WI38 (cell line): ENCODE measurements around the gene CDKN2AIPNL.

ENCODE experiments used
- H3K4me3 ChIP-seq: 2 replicates; pipeline ENCODE4 v1.5.1; 2011; ENCODE audit warnings: low read depth, mild to moderate bottlenecking, control low read depth, low read length
- TF ChIP-seq, protein P1 (sequence below): IDR thresholded peaks from 2 replicates; pipeline ENCODE4 v1.5.1; 2012; ENCODE audit warnings: low read depth, mild to moderate bottlenecking, control low read depth, low read length

CDKN2AIPNL gene

GRCh38 chr5:134446938-134447337 is 35.3 kb upstream of the CDKN2AIPNL start:
- no peak overlapping the region for H3K4me3 ChIP-seq
- TF ChIP-seq, protein P1, sequence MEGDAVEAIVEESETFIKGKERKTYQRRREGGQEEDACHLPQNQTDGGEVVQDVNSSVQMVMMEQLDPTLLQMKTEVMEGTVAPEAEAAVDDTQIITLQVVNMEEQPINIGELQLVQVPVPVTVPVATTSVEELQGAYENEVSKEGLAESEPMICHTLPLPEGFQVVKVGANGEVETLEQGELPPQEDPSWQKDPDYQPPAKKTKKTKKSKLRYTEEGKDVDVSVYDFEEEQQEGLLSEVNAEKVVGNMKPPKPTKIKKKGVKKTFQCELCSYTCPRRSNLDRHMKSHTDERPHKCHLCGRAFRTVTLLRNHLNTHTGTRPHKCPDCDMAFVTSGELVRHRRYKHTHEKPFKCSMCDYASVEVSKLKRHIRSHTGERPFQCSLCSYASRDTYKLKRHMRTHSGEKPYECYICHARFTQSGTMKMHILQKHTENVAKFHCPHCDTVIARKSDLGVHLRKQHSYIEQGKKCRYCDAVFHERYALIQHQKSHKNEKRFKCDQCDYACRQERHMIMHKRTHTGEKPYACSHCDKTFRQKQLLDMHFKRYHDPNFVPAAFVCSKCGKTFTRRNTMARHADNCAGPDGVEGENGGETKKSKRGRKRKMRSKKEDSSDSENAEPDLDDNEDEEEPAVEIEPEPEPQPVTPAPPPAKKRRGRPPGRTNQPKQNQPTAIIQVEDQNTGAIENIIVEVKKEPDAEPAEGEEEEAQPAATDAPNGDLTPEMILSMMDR, result no peak

GRCh38 chr5:134445856-134446818 is 34.5 kb upstream of the CDKN2AIPNL start:
- H3K4me3 ChIP-seq, result no peak overlapping the region
- TF ChIP-seq, protein P1, result no peak

GRCh38 chr5:134444941-134445471 is 33.3 kb upstream of the CDKN2AIPNL start:
- TF ChIP-seq, protein P1, result no peak
- no peak overlapping the region for H3K4me3 ChIP-seq

DNA sequence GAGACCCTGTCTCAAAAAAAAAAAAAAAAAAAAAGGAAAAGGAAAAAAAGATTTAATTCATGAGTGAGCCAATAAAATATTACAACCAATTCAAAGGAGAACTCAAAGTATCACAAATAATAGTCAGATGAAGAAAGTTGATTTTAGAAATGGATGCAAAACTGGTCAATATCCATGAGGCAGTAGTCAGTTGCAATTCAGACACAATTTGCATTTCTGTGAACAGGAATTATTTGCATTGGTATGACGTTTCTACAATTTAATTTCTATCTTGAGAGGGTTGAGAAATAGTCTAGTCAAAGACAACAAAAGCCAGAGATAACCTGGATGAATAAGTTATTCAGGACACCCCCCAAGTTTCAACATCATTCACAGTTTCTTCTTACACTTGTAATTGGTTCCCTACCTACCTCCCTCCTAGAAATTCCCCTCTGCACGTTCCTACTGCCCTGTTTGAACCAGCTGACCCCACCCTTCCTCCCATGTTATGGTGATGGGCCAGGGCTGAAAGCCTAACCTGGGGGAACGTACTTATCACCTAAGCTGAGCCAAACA is 28.6 kb upstream of the CDKN2AIPNL start:
- no peak overlapping the region for H3K4me3 ChIP-seq
- TF ChIP-seq, protein P1, result no peak

GRCh38 chr5:134439210-134439654 is 27.6 kb upstream of the CDKN2AIPNL start:
- TF ChIP-seq, protein P1, result no peak
- 0 out of 2 replicates have a peak overlapping the region, but pooled peaks have one; percentile 27 for H3K4me3 ChIP-seq

DNA sequence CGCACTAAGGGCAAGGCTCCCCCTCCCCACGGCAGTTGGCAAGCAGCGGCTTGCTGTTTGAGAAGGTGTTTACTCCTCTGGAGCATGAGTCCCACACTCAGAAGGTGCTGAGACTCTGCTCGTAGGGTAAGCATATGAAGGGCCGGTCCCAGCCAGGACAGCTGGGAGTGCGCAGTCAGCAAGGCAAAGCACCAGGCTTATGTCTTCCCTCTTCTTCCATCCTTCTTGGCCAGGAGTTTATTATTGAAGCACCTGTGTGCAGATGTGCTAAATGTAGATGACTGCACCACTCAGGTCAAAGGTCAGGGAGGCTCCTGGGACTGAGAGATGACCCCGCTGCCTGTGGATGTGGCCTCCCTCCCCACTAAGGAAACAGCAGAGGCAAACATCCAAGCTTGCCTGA is 27.0 kb upstream of the CDKN2AIPNL start:
- H3K4me3 ChIP-seq, result 0 out of 2 replicates have a peak overlapping the region, but pooled peaks have one; percentile 27
- TF ChIP-seq, protein P1, result no peak
